ENCODE results near the gene CDC42SE2.

DNA sequence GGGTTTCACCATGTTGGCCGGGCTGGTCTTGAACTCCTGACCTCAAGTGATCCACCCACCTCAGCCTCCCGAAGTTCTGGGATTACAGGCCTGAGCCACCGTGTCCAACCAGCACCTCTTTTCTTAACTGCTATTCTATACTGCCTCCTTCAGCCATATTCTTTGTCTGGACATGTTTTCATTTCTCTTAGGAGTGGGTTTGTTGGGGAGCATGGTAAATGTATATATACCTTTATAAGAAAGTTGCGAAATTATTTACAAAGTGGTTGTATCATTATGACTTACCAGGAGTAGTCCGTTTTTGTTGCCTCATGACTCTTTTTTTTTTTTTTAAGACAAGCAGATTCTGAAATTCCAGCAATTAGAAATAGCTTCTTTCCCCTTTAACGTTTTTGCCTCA is 38.7 kb downstream of the CDC42SE2 start:
- TF ChIP-seq, protein P1, sequence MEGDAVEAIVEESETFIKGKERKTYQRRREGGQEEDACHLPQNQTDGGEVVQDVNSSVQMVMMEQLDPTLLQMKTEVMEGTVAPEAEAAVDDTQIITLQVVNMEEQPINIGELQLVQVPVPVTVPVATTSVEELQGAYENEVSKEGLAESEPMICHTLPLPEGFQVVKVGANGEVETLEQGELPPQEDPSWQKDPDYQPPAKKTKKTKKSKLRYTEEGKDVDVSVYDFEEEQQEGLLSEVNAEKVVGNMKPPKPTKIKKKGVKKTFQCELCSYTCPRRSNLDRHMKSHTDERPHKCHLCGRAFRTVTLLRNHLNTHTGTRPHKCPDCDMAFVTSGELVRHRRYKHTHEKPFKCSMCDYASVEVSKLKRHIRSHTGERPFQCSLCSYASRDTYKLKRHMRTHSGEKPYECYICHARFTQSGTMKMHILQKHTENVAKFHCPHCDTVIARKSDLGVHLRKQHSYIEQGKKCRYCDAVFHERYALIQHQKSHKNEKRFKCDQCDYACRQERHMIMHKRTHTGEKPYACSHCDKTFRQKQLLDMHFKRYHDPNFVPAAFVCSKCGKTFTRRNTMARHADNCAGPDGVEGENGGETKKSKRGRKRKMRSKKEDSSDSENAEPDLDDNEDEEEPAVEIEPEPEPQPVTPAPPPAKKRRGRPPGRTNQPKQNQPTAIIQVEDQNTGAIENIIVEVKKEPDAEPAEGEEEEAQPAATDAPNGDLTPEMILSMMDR (IDR thresholded peaks at IDR 0.05) = no peak
- TF ChIP-seq POLR2A (IDR thresholded peaks at IDR 0.05) = no peak

Data from adrenal gland (tissue), 5 donors.